GM18505 (cell line): ENCODE results near the gene NLK.
"Not testable (repeated sequence)": the region's sequence is repeated elsewhere in the genome, so short reads cannot be mapped to it uniquely, and the experiment has no call there.

Source experiments
- ATAC-seq: cut with Tn5 transposase; IDR thresholded peaks from one replicate; pipeline ENCODE4 v1.9.1; 2021; ENCODE audit not compliant: unreplicated experiment
- POLR2A ChIP-seq: IDR thresholded peaks from 4 replicates; pipeline ENCODE4 v1.6.1; 2011; ENCODE audit warnings: borderline replicate concordance; ENCODE audit not compliant: insufficient read depth, insufficient read length; ENCODE audit errors: extremely low read depth

The NLK gene

GRCh38 chr17:28178800-28179199 is 136.3 kb downstream of the NLK start:
- no peak for TF ChIP-seq POLR2A
- no peak for ATAC-seq

DNA sequence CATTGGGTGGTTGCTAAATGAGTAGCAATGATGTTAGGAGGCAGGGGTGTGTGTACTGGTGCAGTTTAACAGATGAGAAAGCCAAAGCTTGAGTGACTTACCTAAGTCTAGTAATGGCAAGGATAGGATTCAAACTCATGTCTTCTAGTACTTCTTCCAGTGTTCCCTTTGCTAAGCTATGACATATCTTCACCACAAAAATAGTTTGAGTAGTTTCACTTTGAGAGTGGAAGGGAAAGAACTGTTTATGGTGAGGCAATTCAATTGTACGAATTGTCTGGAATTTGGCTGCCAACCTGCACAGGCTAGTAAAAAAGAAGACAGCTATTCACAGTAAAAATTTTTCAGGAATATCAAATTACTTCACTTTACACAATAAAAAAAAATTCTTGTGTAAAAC is 138.0 kb downstream of the NLK start:
- no peak for ATAC-seq
- no peak for TF ChIP-seq POLR2A

DNA sequence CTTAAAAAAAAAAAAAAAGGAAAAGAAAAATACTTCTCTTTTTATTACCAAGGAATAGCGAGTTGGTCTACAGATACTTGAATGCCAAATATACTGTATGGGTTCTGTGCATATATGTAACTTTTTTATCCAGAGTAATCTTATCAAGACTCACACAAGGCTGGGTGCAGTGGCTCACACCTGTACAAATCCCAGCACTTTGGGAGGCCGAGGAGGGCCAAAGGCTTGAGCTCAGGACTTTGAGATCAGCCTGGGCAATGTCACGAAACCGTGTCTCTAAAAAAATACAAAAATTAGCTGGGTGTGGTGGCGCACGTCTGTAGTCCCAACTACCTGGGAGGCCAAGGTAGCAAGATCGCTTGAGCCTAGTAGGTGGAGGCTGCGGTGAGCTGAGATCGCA is 139.1 kb downstream of the NLK start:
- ATAC-seq, result no peak
- no peak for TF ChIP-seq POLR2A

- ATAC-seq, result no peak
- no peak for TF ChIP-seq POLR2A
Observed at GRCh38 chr17:28182559-28182958, 140.1 kb downstream of the NLK start.

- no peak for TF ChIP-seq POLR2A
Observed at GRCh38 chr17:28185658-28186057, 143.2 kb downstream of the NLK start.

GRCh38 chr17:28186472-28186871 is 144.0 kb downstream of the NLK start:
- not testable (repeated sequence) for ATAC-seq

More at GRCh38 chr17:28185658-28186057, 143.2 kb downstream of the NLK start:
- ATAC-seq, result no peak

- no peak for ATAC-seq
- TF ChIP-seq POLR2A, result no peak
Observed at GRCh38 chr17:28187931-28188330, 145.5 kb downstream of the NLK start.

DNA sequence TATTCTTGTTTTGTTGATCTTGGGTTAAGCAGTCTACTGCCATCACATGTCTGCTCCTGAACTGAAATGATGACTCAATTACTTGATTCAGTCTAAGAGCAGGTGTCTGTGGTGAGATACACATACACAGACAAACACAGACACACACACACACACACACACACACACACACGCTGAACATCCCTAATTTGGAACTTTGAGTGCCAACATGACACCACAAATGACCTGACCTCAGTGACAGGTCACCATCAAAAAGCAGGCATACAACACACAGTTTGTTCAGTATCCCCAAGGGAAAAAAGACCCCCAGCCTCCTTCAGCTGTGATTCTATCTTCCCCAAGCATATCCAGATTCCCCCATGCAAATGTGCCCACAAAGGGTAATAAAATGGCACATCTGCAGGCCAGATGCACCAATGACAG is 146.4 kb downstream of the NLK start:
- TF ChIP-seq POLR2A, result no peak
- ATAC-seq, result no peak

GRCh38 chr17:28189667-28190066 is 147.2 kb downstream of the NLK start:
- no peak for ATAC-seq
- TF ChIP-seq POLR2A, result no peak

DNA sequence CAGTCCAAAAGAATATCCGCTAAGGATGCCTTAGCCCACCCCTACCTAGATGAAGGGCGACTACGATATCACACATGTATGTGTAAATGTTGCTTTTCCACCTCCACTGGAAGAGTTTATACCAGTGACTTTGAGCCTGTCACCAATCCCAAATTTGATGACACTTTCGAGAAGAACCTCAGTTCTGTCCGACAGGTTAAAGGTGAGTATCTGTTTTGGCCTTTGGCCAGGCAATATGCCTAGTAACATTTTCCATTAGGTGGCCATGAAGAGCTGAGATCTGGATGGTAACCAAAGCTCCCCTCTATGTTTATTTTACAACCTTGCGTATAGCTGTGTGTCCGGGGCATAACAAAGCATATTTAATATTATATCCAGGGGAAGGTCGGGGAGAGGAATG is 148.5 kb downstream of the NLK start:
- TF ChIP-seq POLR2A, result no peak
- no peak for ATAC-seq

DNA sequence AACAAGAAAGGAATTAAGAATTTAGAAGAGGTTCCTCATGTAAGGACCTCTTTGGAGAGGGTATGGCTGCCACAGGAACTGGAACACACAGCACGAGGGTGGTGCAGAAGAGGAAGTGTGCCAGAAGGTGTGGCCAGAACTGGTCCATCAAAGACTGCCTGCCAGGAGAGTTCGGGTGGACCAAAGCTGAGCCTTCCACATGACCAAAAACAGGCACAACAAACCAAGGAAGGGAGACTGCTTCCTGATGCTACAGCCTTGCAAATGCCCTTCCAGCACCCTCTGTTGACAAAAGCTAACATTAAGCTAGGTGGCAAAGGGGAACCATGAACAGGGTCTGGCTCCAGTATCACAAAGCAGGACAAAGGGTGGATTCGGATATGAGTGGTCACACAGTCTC is 150.8 kb downstream of the NLK start:
- no peak for ATAC-seq
- no peak for TF ChIP-seq POLR2A

- no peak for ATAC-seq
- no peak for TF ChIP-seq POLR2A
Observed at GRCh38 chr17:28194382-28194781, 151.9 kb downstream of the NLK start.

DNA sequence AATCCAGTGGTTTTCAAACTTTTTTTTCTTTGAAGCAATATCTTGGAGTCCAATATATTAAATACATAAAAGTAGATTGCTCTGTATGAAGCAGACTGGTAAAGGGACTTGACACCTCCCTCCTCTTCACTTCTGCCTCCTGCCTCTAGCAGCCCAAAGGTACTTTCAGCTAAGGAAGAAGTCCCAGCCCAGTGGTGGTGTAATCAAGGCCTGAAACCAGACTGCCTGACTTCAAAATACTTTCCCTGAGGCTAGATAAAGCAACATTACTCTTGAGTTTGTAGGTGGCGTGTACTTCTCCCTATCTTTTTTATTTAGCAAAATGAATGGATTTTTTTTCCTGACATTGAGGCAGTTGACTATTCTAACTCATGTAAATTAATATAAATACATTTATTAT is 154.2 kb downstream of the NLK start:
- TF ChIP-seq POLR2A, result no peak
- ATAC-seq, result no peak

GRCh38 chr17:28199115-28199514 is 156.6 kb downstream of the NLK start:
- no peak for ATAC-seq
- no peak for TF ChIP-seq POLR2A

DNA sequence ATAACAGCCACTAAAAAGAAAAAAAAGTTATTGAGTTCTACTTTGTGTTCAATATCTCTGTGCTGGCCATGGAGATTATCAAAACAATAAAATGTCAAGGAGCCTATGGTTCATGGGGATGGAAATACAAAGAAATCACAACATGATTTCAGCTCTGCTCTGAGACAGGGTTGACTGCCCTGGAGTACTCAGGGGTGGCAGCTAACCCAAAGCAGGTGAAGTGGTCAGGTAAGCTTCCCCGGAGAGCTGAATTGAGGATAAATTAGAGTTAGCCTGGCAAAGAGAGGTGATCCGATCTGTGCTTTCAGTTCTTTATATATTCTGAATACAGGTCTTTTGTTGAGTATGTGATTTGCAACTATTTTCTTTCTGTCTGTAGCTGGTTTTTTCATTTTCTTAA is 157.3 kb downstream of the NLK start:
- no peak for TF ChIP-seq POLR2A
- no peak for ATAC-seq
